Body of pancreas (tissue), 4 donors: ENCODE results near the gene BCKDHB.

Experiments used
- POLR2A ChIP-seq, 3 donors: fragments of 450-650 bp; IDR thresholded peaks; one replicate each; pipeline ENCODE4 v1.6.1; 2016; ENCODE audit warnings: antibody characterized with exemption in 3 of 3, mild to moderate bottlenecking in 2 of 3
- TF ChIP-seq, protein P1 (sequence below), 7 experiments: fragments of 450-650 bp in 4 of 7; fragments of 200-600 bp in 3 of 7; sonication (generic) in 3 of 7; IDR thresholded peaks; one replicate each; pipeline ENCODE4 v1.5.1; 2016 to 2019; ENCODE audit warnings: antibody characterized with exemption in 7 of 7

DNA sequence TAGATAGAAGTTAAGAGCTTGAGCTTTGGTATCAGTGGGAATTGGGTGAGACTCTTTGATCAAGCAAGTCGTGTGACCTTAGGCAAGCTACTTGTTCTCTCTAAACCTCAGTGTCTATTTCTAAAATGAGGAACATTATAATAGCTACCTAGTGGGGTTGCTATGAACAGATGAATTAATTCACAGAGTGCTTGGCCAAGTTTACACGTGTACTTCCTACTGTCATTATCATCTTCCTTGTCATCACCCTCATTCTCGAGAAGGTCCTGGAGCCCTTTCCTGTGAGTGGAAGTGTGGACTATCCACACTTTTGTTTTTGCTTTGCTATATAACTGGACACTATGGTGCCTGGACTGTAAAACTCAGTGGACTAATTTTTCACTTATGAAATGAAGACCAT, 64.0 kb downstream of the BCKDHB start:
- TF ChIP-seq, protein P1, sequence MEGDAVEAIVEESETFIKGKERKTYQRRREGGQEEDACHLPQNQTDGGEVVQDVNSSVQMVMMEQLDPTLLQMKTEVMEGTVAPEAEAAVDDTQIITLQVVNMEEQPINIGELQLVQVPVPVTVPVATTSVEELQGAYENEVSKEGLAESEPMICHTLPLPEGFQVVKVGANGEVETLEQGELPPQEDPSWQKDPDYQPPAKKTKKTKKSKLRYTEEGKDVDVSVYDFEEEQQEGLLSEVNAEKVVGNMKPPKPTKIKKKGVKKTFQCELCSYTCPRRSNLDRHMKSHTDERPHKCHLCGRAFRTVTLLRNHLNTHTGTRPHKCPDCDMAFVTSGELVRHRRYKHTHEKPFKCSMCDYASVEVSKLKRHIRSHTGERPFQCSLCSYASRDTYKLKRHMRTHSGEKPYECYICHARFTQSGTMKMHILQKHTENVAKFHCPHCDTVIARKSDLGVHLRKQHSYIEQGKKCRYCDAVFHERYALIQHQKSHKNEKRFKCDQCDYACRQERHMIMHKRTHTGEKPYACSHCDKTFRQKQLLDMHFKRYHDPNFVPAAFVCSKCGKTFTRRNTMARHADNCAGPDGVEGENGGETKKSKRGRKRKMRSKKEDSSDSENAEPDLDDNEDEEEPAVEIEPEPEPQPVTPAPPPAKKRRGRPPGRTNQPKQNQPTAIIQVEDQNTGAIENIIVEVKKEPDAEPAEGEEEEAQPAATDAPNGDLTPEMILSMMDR (IDR thresholded peaks at IDR 0.05): no peak
- TF ChIP-seq POLR2A (IDR thresholded peaks at IDR 0.05): no peak
